Measurements from ENCODE around the gene NTMT2.

The NTMT2 gene

GRCh38 chr1:170174395-170174794, 28.6 kb downstream of the NTMT2 start:
- CTCF ChIA-PET: no interaction called here
- no peak for DNase-seq (ENCODE audit: extremely low spot score)
- no peak for TF ChIP-seq PKNOX1 (IDR thresholded peaks at IDR 0.05)
- TF ChIP-seq NFRKB (IDR thresholded peaks at IDR 0.05): no peak
- TF ChIP-seq FOXA1 (IDR thresholded peaks at IDR 0.05): no peak
- no peak for TF ChIP-seq FOXK2 (IDR thresholded peaks at IDR 0.05)
- TF ChIP-seq FOXM1 (IDR thresholded peaks at IDR 0.05; ENCODE audit: borderline replicate concordance): no peak
- TF ChIP-seq CTBP1 (IDR thresholded peaks at IDR 0.05; ENCODE audit: borderline replicate concordance): no peak
- TF ChIP-seq TARDBP (IDR thresholded peaks at IDR 0.05): no peak
- TF ChIP-seq ARNT (IDR thresholded peaks at IDR 0.05): no peak
- POLR2A ChIA-PET: no interaction called here

- no peak for DNase-seq (ENCODE audit: extremely low spot score)
- ChIA-PET CTCF (no interaction called here), POLR2A (no interaction called here)
- TF ChIP-seq ELF4 (IDR thresholded peaks at IDR 0.05) (no peak), LEF1 (IDR thresholded peaks at IDR 0.05; ENCODE audit: borderline replicate concordance) (no peak), BHLHE40 (IDR thresholded peaks at IDR 0.05; ENCODE audit: borderline replicate concordance) (no peak), ARNT (IDR thresholded peaks at IDR 0.05) (no peak), TARDBP (IDR thresholded peaks at IDR 0.05) (no peak), NFRKB (IDR thresholded peaks at IDR 0.05) (no peak), SP1 (IDR thresholded peaks at IDR 0.05) (no peak), PKNOX1 (IDR thresholded peaks at IDR 0.05) (no peak), CTBP1 (IDR thresholded peaks at IDR 0.05; ENCODE audit: borderline replicate concordance) (no peak), L3MBTL2 (conservative IDR thresholded peaks at IDR 0.05) (no peak), HDGF (IDR thresholded peaks at IDR 0.05; ENCODE audit: borderline replicate concordance) (no peak), FOXM1 (IDR thresholded peaks at IDR 0.05; ENCODE audit: borderline replicate concordance) (no peak), FOXK2 (IDR thresholded peaks at IDR 0.05) (no peak), ZNF384 (IDR thresholded peaks at IDR 0.05) (no peak), SUZ12 (IDR thresholded peaks at IDR 0.05) (no peak)
Measured at GRCh38 chr1:170175041-170175440, 29.3 kb downstream of the NTMT2 start.

GRCh38 chr1:170175484-170175883, 29.7 kb downstream of the NTMT2 start:
- ChIA-PET POLR2A (no interaction called here), CTCF (no interaction called here)
- no peak for TF ChIP-seq HDGF (IDR thresholded peaks at IDR 0.05; ENCODE audit: borderline replicate concordance)
- TF ChIP-seq L3MBTL2 (conservative IDR thresholded peaks at IDR 0.05): no peak
- TF ChIP-seq FOXA1 (IDR thresholded peaks at IDR 0.05): no peak
- TF ChIP-seq PKNOX1 (IDR thresholded peaks at IDR 0.05): no peak
- TF ChIP-seq LEF1 (IDR thresholded peaks at IDR 0.05; ENCODE audit: borderline replicate concordance): no peak
- TF ChIP-seq TARDBP (IDR thresholded peaks at IDR 0.05): no peak
- no peak for TF ChIP-seq SUZ12 (IDR thresholded peaks at IDR 0.05)
- TF ChIP-seq SP1 (IDR thresholded peaks at IDR 0.05): no peak
- TF ChIP-seq FOXK2 (IDR thresholded peaks at IDR 0.05): no peak
- TF ChIP-seq FOXM1 (IDR thresholded peaks at IDR 0.05; ENCODE audit: borderline replicate concordance): no peak
- no peak for TF ChIP-seq ARNT (IDR thresholded peaks at IDR 0.05)
- no peak for TF ChIP-seq ZNF384 (IDR thresholded peaks at IDR 0.05)
- TF ChIP-seq BHLHE40 (IDR thresholded peaks at IDR 0.05; ENCODE audit: borderline replicate concordance): no peak
- TF ChIP-seq CTBP1 (IDR thresholded peaks at IDR 0.05; ENCODE audit: borderline replicate concordance): no peak
- no peak for DNase-seq (ENCODE audit: extremely low spot score)

- TF ChIP-seq PKNOX1 (IDR thresholded peaks at IDR 0.05) (no peak), FOXM1 (IDR thresholded peaks at IDR 0.05; ENCODE audit: borderline replicate concordance) (no peak), TARDBP (IDR thresholded peaks at IDR 0.05) (no peak), L3MBTL2 (conservative IDR thresholded peaks at IDR 0.05) (no peak), FOXK2 (IDR thresholded peaks at IDR 0.05) (no peak), FOXA1 (IDR thresholded peaks at IDR 0.05) (no peak), SP1 (IDR thresholded peaks at IDR 0.05) (no peak), HDGF (IDR thresholded peaks at IDR 0.05; ENCODE audit: borderline replicate concordance) (no peak), ZNF384 (IDR thresholded peaks at IDR 0.05) (no peak), LEF1 (IDR thresholded peaks at IDR 0.05; ENCODE audit: borderline replicate concordance) (no peak), BHLHE40 (IDR thresholded peaks at IDR 0.05; ENCODE audit: borderline replicate concordance) (no peak), ARNT (IDR thresholded peaks at IDR 0.05) (no peak), NFRKB (IDR thresholded peaks at IDR 0.05) (no peak), SUZ12 (IDR thresholded peaks at IDR 0.05) (no peak), ELF4 (IDR thresholded peaks at IDR 0.05) (no peak), CTBP1 (IDR thresholded peaks at IDR 0.05; ENCODE audit: borderline replicate concordance) (no peak)
- ChIA-PET CTCF (no interaction called here), POLR2A (interaction anchor here (0.6 kb wide), 1 partner anchor 189 kb away, joined by 4 read pairs; no protein-coding TSS in a partner anchor)
- no peak for DNase-seq (ENCODE audit: extremely low spot score)
Measured at GRCh38 chr1:170176772-170177171, 31.0 kb downstream of the NTMT2 start.

- no peak for TF ChIP-seq L3MBTL2 (conservative IDR thresholded peaks at IDR 0.05)
- no peak for TF ChIP-seq SUZ12 (IDR thresholded peaks at IDR 0.05)
- no peak for TF ChIP-seq HDGF (IDR thresholded peaks at IDR 0.05; ENCODE audit: borderline replicate concordance)
- no peak for TF ChIP-seq FOXM1 (IDR thresholded peaks at IDR 0.05; ENCODE audit: borderline replicate concordance)
- ChIA-PET CTCF (no interaction called here), POLR2A (no interaction called here)
- DNase-seq (ENCODE audit: extremely low spot score): no peak
Measured at GRCh38 chr1:170182442-170182841, 36.7 kb downstream of the NTMT2 start.

GRCh38 chr1:170192546-170192945, 46.8 kb downstream of the NTMT2 start:
- TF ChIP-seq SUZ12 (IDR thresholded peaks at IDR 0.05): no peak
- TF ChIP-seq PKNOX1 (IDR thresholded peaks at IDR 0.05): no peak
- ChIA-PET POLR2A (no interaction called here), CTCF (no interaction called here)
- DNase-seq (ENCODE audit: extremely low spot score): no peak

Measured in HEK293T (cell line).